Glutamatergic neuron (in vitro differentiated cells): ENCODE results near the gene GIGYF2. TPM values are rescaled to one million over a fixed set of nuclear protein-coding genes. Genes with fewer than 3 reads are reported as not detected.

ENCODE experiments used
- DNase-seq: peaks from one replicate; pipeline ENCODE4 v3.0.0; 2022
- H3K27ac Mint-ChIP-seq: one replicate; pipeline ENCODE4 v1.8.0; 2020; ENCODE audit warnings: mild to moderate bottlenecking, mixed read lengths, inconsistent platforms; ENCODE audit not compliant: unreplicated experiment
- H3K27me3 Mint-ChIP-seq: one replicate; pipeline ENCODE4 v1.8.0; 2020; ENCODE audit warnings: mild to moderate bottlenecking, moderate library complexity, mixed read lengths, inconsistent platforms; ENCODE audit not compliant: unreplicated experiment
- H3K36me3 Mint-ChIP-seq: one replicate; pipeline ENCODE4 v1.8.0; 2020; ENCODE audit warnings: mild to moderate bottlenecking, mixed read lengths, inconsistent platforms; ENCODE audit not compliant: unreplicated experiment
- H3K4me1 Mint-ChIP-seq: one replicate; pipeline ENCODE4 v1.8.0; 2020; ENCODE audit warnings: mild to moderate bottlenecking, low read depth, mixed read lengths, inconsistent platforms; ENCODE audit not compliant: unreplicated experiment
- H3K4me3 Mint-ChIP-seq: one replicate; pipeline ENCODE4 v1.8.0; 2020; ENCODE audit warnings: mild to moderate bottlenecking, mixed read lengths, inconsistent platforms; ENCODE audit not compliant: unreplicated experiment
- H3K9me3 Mint-ChIP-seq: one replicate; pipeline ENCODE4 v1.8.0; 2020; ENCODE audit warnings: mild to moderate bottlenecking, moderate library complexity, mixed read lengths, inconsistent platforms; ENCODE audit not compliant: unreplicated experiment
- total RNA-seq: library from RNA; stranded (reverse); fragmentation: NEBNext Ultra II Directional; extraction: Animal tissue kit (Norgen Biotek cat#: 25700); gene quantifications from one replicate; pipeline ENCODE4 v1.2.1, GENCODE V29; 2021; ENCODE audit not compliant: unreplicated experiment
- TF ChIP-seq, protein P1 (sequence below): fragments of 200-600 bp; sonication (generic); IDR thresholded peaks from one replicate; pipeline ENCODE4 v1.5.0; 2021; ENCODE audit not compliant: partially characterized antibody, unreplicated experiment

GIGYF2 gene
- total RNA-seq, 1 donor from 2014 or later = 91.7 TPM

DNA sequence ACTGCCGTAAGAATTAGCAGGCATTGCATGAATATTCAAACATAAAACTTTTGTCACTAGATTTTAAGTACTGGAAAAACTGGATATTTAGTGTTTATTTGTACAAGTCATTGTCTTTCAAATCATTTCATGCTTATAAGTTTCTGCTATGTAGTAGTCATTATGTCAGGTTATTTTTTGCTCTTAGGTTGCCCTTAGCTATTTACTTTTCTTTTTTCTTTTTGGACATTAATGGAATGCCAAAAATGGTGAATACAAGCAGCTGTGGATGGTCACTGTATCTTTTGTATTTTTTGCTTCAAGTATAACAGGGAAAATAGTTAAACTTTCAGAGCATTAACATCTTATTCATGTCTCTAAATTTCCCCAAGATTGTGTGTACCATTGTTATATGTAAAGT lies 97.8 kb downstream of the GIGYF2 start:
- no peaks in the 10 kb centered on the region for H3K4me1 Mint-ChIP-seq
- TF ChIP-seq, protein P1, sequence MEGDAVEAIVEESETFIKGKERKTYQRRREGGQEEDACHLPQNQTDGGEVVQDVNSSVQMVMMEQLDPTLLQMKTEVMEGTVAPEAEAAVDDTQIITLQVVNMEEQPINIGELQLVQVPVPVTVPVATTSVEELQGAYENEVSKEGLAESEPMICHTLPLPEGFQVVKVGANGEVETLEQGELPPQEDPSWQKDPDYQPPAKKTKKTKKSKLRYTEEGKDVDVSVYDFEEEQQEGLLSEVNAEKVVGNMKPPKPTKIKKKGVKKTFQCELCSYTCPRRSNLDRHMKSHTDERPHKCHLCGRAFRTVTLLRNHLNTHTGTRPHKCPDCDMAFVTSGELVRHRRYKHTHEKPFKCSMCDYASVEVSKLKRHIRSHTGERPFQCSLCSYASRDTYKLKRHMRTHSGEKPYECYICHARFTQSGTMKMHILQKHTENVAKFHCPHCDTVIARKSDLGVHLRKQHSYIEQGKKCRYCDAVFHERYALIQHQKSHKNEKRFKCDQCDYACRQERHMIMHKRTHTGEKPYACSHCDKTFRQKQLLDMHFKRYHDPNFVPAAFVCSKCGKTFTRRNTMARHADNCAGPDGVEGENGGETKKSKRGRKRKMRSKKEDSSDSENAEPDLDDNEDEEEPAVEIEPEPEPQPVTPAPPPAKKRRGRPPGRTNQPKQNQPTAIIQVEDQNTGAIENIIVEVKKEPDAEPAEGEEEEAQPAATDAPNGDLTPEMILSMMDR = no peak
- H3K27ac Mint-ChIP-seq = no peak overlapping the region
- H3K36me3 Mint-ChIP-seq = no peaks in the 10 kb centered on the region
- no peaks in the 10 kb centered on the region for H3K27me3 Mint-ChIP-seq
- H3K9me3 Mint-ChIP-seq = no peaks in the 10 kb centered on the region
- no peak for DNase-seq
- H3K4me3 Mint-ChIP-seq = no peak overlapping the region

DNA sequence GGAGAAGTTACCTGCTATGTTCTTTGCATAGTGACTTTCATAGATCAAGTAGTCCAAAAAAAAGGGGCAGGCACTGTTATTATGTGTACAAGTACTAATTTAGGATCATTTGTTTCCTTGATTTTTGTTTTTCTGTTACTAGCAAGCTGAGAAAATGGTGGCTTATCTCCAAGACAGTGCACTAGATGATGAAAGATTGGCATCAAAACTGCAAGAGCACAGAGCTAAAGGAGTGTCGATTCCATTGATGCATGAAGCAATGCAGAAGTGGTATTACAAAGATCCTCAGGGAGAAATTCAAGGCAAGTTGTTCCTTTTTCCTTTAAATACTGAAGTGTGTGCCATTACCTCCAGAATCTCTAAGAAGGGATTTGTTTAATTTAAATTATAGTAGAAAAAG lies 98.8 kb downstream of the GIGYF2 start:
- DNase-seq = no peak
- H3K4me1 Mint-ChIP-seq = no peaks in the 10 kb centered on the region
- no peaks in the 10 kb centered on the region for H3K9me3 Mint-ChIP-seq
- no peaks in the 10 kb centered on the region for H3K36me3 Mint-ChIP-seq
- no peak overlapping the region for H3K27ac Mint-ChIP-seq
- TF ChIP-seq, protein P1 = no peak
- no peak overlapping the region for H3K4me3 Mint-ChIP-seq
- H3K27me3 Mint-ChIP-seq = no peaks in the 10 kb centered on the region

DNA sequence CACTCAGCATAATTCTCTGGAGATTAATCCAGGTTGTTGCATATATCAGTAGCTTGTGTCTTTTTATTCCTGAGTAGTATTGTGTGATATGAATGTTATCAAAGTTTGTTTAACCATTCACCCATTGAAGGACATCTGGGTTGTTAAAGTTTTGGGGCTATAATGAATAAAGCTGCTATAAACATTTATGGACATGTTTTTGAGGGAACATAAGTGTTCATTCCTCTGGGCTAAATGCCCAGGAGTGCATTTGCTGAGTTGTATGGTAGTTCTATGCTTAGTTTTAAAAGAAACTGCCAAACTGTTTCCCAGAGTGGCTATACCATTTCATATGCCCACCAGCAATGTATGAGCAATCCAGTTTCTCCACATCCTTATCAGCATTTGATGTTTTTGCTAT lies 101.1 kb downstream of the GIGYF2 start:
- H3K4me1 Mint-ChIP-seq = no peaks in the 10 kb centered on the region
- H3K27me3 Mint-ChIP-seq = no peaks in the 10 kb centered on the region
- DNase-seq = no peak
- TF ChIP-seq, protein P1 = no peak
- H3K36me3 Mint-ChIP-seq = no peaks in the 10 kb centered on the region
- no peak overlapping the region for H3K27ac Mint-ChIP-seq
- H3K4me3 Mint-ChIP-seq = no peak overlapping the region
- no peaks in the 10 kb centered on the region for H3K9me3 Mint-ChIP-seq

DNA sequence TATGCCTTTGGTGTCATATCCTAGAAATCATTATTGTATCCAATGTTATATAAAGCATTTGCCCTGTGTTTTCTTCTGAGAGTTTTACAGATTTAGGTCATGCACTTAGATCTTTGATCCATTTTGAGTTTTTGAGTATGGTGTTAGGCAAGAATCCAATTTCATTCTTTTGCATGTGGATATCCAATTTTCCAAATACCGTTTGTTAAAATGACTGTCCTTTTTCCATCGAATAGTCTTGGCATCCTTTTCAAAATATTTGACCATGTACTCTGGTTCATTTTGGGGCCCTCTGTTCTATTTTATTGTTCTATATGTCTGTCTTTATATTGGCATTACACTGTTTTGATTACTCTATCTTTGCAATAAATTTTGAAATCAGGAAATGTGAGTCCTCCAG lies 103.0 kb downstream of the GIGYF2 start:
- no peak for DNase-seq
- Mint-ChIP-seq H3K4me1 (no peaks in the 10 kb centered on the region), H3K27ac (no peak overlapping the region), H3K4me3 (no peak overlapping the region), H3K36me3 (no peaks in the 10 kb centered on the region), H3K27me3 (no peaks in the 10 kb centered on the region), H3K9me3 (no peaks in the 10 kb centered on the region)
- TF ChIP-seq, protein P1 = no peak

DNA sequence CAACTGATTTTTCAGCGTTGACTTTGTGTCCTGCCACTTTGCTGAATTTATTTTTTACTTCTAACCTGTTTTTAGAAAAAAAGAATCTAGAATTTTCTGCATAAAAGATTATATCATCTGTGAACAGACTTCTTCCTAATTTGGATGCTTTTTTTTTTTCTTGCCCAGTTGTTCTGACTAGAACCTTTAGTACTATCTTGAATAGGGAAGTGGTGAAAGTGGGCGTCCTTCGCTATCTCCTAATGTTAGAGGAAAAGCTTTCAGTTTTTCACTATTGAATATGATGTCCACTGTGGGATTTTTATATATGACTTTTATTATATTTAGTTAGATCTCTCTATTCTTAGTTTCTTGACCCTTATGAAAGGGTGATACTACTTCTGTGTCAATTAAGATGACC lies 105.0 kb downstream of the GIGYF2 start:
- H3K36me3 Mint-ChIP-seq = no peaks in the 10 kb centered on the region
- peaks cover 2% of the 10 kb centered on the region for H3K27me3 Mint-ChIP-seq
- H3K4me1 Mint-ChIP-seq = no peaks in the 10 kb centered on the region
- no peak overlapping the region for H3K27ac Mint-ChIP-seq
- H3K4me3 Mint-ChIP-seq = no peak overlapping the region
- DNase-seq = no peak
- H3K9me3 Mint-ChIP-seq = no peaks in the 10 kb centered on the region
- TF ChIP-seq, protein P1 = no peak
